ENCODE results near the gene ASGR2. TPM values are rescaled to one million over a fixed set of nuclear protein-coding genes. Genes with fewer than 3 reads are reported as not detected.

Gene ASGR2
- total RNA-seq, 1 donor from 2014 or later = not detected

GRCh38 chr17:7113273-7114071 lies 1.1 kb downstream of the ASGR2 start:
- H3K4me3 ChIP-seq (ENCODE audit: low read depth, low read length) = no peak overlapping the region
- no peak for DNase-seq (ENCODE audit: low read depth)
- TF ChIP-seq CTCF (conservative IDR thresholded peaks at IDR 0.05; ENCODE audit: low read depth, low read length) = no peak

- no peak for TF ChIP-seq CTCF (conservative IDR thresholded peaks at IDR 0.05; ENCODE audit: low read depth, low read length)
- H3K4me3 ChIP-seq (ENCODE audit: low read depth, low read length) = no peak overlapping the region
- DNase-seq (ENCODE audit: low read depth) = no peak
Measured at GRCh38 chr17:7112510-7113108, 2.0 kb downstream of the ASGR2 start.

- no peak for TF ChIP-seq CTCF (conservative IDR thresholded peaks at IDR 0.05; ENCODE audit: low read depth, low read length)
- H3K4me3 ChIP-seq (ENCODE audit: low read depth, low read length) = no peak overlapping the region
- no peak for DNase-seq (ENCODE audit: low read depth)
Measured at GRCh38 chr17:7111784-7112509, 2.7 kb downstream of the ASGR2 start.

GRCh38 chr17:7110617-7111306 lies 3.9 kb downstream of the ASGR2 start:
- no peak for DNase-seq (ENCODE audit: low read depth)
- H3K4me3 ChIP-seq (ENCODE audit: low read depth, low read length) = no peak overlapping the region
- no peak for TF ChIP-seq CTCF (conservative IDR thresholded peaks at IDR 0.05; ENCODE audit: low read depth, low read length)

GRCh38 chr17:7109461-7110322 lies 4.9 kb downstream of the ASGR2 start:
- H3K4me3 ChIP-seq (ENCODE audit: low read depth, low read length) = no peak overlapping the region
- no peak for TF ChIP-seq CTCF (conservative IDR thresholded peaks at IDR 0.05; ENCODE audit: low read depth, low read length)
- DNase-seq (ENCODE audit: low read depth) = no peak

- no peak overlapping the region for H3K4me3 ChIP-seq (ENCODE audit: low read depth, low read length)
- no peak for DNase-seq (ENCODE audit: low read depth)
- no peak for TF ChIP-seq CTCF (conservative IDR thresholded peaks at IDR 0.05; ENCODE audit: low read depth, low read length)
Measured at GRCh38 chr17:7108981-7109380, 5.6 kb downstream of the ASGR2 start.

Measured in epithelial cell of proximal tubule (primary cell).